GM23338 (cell line): ENCODE results near the gene KCNIP2. TPM values are rescaled to one million over a fixed set of nuclear protein-coding genes. Genes with fewer than 3 reads are reported as not detected.

Experiments used
- ATAC-seq: fragments of 200-7000 bp; cut with Tn5 transposase; 3 replicates; pipeline ENCODE4 v1.9.1; 2020
- DNase-seq: peaks from one replicate; pipeline ENCODE4 v3.0.0-alpha.2; 2015; ENCODE audit warnings: low spot score
- H2AFZ ChIP-seq: fragments of 200-600 bp; sonication (generic); 2 replicates; pipeline ENCODE4 v1.8.0; 2016; ENCODE audit warnings: antibody characterized with exemption, mild to moderate bottlenecking, moderate library complexity
- H3F3A ChIP-seq: fragments of 200-600 bp; sonication (generic); replicated peaks from 2 replicates; pipeline ENCODE4 v1.8.0; 2017; ENCODE audit warnings: antibody characterized with exemption, mixed run types, low read depth
- H3K27ac ChIP-seq: fragments of 200-600 bp; sonication (generic); 2 replicates; pipeline ENCODE4 v1.6.1; 2016; ENCODE audit warnings: low read depth
- H3K27me3 ChIP-seq: fragments of 200-600 bp; sonication (generic); 2 replicates; pipeline ENCODE4 v1.8.0; 2016; ENCODE audit warnings: mild to moderate bottlenecking, mixed run types, moderate library complexity; ENCODE audit not compliant: insufficient read depth
- H3K36me3 ChIP-seq: fragments of 200-600 bp; sonication (generic); 2 replicates; pipeline ENCODE4 v1.8.0; 2016; ENCODE audit warnings: mild to moderate bottlenecking; ENCODE audit not compliant: insufficient read depth
- H3K4me1 ChIP-seq: fragments of 200-600 bp; sonication (generic); 2 replicates; pipeline ENCODE4 v1.8.0; 2016; ENCODE audit warnings: mild to moderate bottlenecking, moderate library complexity; ENCODE audit not compliant: insufficient read depth
- H3K4me2 ChIP-seq: fragments of 200-600 bp; sonication (generic); 2 replicates; pipeline ENCODE4 v1.7.1; 2017; ENCODE audit warnings: mixed run types
- H3K4me3 ChIP-seq: fragments of 200-600 bp; sonication (generic); 2 replicates; pipeline ENCODE4 v1.6.1; 2016; ENCODE audit warnings: mixed run types
- H3K79me2 ChIP-seq: fragments of 200-600 bp; sonication (generic); replicated peaks from 2 replicates; pipeline ENCODE4 v1.8.0; 2017; ENCODE audit warnings: mild to moderate bottlenecking; ENCODE audit not compliant: insufficient read depth
- H3K9me2 ChIP-seq: fragments of 200-600 bp; sonication (generic); 2 replicates; pipeline ENCODE4 v1.8.0; 2017; ENCODE audit not compliant: insufficient read depth
- H4K20me1 ChIP-seq: fragments of 200-600 bp; sonication (generic); replicated peaks from 2 replicates; pipeline ENCODE4 v1.8.0; 2017; ENCODE audit warnings: mild to moderate bottlenecking; ENCODE audit not compliant: insufficient read depth
- H3K27ac Mint-ChIP-seq: 2 replicates; pipeline ENCODE4 v1.8.0; 2020; ENCODE audit warnings: inconsistent platforms, mild to moderate bottlenecking, moderate library complexity, mixed read lengths
- H3K27me3 Mint-ChIP-seq: 3 replicates; pipeline ENCODE4 v1.8.0; 2022; ENCODE audit warnings: low read depth, mild to moderate bottlenecking, moderate library complexity, mixed read lengths, inconsistent platforms; ENCODE audit not compliant: insufficient read depth, poor library complexity
- H3K36me3 Mint-ChIP-seq: 3 replicates; pipeline ENCODE4 v1.8.0; 2021; ENCODE audit warnings: low read depth, mild to moderate bottlenecking, inconsistent platforms, moderate library complexity, mixed read lengths
- H3K4me1 Mint-ChIP-seq: 3 replicates; pipeline ENCODE4 v1.8.0; 2020; ENCODE audit warnings: mild to moderate bottlenecking, inconsistent platforms, mixed read lengths
- H3K4me3 Mint-ChIP-seq: 3 replicates; pipeline ENCODE4 v1.8.0; 2021; ENCODE audit warnings: moderate library complexity, mild to moderate bottlenecking, inconsistent platforms, mixed read lengths
- H3K9me3 Mint-ChIP-seq: 3 replicates; pipeline ENCODE4 v1.8.0; 2020; ENCODE audit warnings: moderate library complexity, mild to moderate bottlenecking, inconsistent platforms, mixed read lengths
- EZH2phosphoT487 ChIP-seq: fragments of 200-600 bp; sonication (generic); IDR thresholded peaks from one replicate; pipeline ENCODE4 v1.8.1; 2018; ENCODE audit warnings: antibody characterized with exemption; ENCODE audit not compliant: unreplicated experiment
- STAT1 ChIP-seq: IDR thresholded peaks from one replicate; pipeline ENCODE4 v1.6.1; 2016; ENCODE audit warnings: antibody characterized with exemption; ENCODE audit not compliant: unreplicated experiment
- ZNF114 ChIP-seq: fragments of 250-450 bp; sonication (Bioruptor Pico); IDR thresholded peaks from 2 replicates; pipeline ENCODE4 v1.5.0; 2020; ENCODE audit warnings: mild to moderate bottlenecking, moderate library complexity
- ZNF331 ChIP-seq: fragments of 250-450 bp; sonication (Bioruptor Pico); IDR thresholded peaks from 2 replicates; pipeline ENCODE4 v1.5.0; 2020; ENCODE audit warnings: low read depth, mild to moderate bottlenecking, moderate library complexity
- polyA plus RNA-seq: library from polyadenylated mRNA; unstranded; fragments of >200 nt; fragmentation: Nextera tagmentation; extraction: Ambion mirVana; gene quantifications from 2 replicates; pipeline ENCODE4 v1.2.1, GENCODE V29; 2016
- total RNA-seq: library from RNA; depleted of rRNA; stranded (reverse); fragments of >200 nt; shearing (Covaris generic); gene quantifications from 2 replicates; pipeline ENCODE4 v1.2.3, GENCODE V29; 2014
- TF ChIP-seq, protein P1 (sequence below): fragments of 250-450 bp; sonication (Bioruptor Pico); IDR thresholded peaks from 2 replicates; pipeline ENCODE4 v1.5.0; 2020; ENCODE audit warnings: mild to moderate bottlenecking, moderate library complexity
- TF ChIP-seq, protein P2 (sequence below): IDR thresholded peaks from 2 replicates; pipeline ENCODE4 v1.6.1; 2016; ENCODE audit warnings: antibody characterized with exemption

The KCNIP2 gene
- total and polyA plus RNA-seq, 2 experiments from 2014 or later, result 2.2 to 2.6 TPM

DNA sequence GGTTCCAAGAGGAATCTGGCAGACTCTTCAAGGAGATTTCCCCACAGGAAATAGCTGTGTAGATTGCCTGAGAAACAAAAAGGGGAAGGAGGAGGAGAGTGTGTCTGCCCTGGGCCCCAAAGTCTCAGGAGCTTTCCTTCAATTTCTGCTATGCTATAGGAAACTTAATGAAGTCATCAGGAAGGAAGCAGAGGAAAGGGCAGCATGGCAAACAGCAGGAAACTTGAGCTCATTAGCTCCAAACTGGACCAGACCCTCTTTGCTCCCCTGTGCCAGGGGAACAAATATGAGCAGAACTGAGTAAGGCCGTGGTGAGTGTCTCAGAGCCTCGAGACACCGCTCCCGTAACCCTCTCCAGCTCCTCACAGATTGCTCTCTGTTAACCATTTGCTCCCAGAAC is 4.8 kb upstream of the KCNIP2 start (continued):
- TF ChIP-seq, protein P1, sequence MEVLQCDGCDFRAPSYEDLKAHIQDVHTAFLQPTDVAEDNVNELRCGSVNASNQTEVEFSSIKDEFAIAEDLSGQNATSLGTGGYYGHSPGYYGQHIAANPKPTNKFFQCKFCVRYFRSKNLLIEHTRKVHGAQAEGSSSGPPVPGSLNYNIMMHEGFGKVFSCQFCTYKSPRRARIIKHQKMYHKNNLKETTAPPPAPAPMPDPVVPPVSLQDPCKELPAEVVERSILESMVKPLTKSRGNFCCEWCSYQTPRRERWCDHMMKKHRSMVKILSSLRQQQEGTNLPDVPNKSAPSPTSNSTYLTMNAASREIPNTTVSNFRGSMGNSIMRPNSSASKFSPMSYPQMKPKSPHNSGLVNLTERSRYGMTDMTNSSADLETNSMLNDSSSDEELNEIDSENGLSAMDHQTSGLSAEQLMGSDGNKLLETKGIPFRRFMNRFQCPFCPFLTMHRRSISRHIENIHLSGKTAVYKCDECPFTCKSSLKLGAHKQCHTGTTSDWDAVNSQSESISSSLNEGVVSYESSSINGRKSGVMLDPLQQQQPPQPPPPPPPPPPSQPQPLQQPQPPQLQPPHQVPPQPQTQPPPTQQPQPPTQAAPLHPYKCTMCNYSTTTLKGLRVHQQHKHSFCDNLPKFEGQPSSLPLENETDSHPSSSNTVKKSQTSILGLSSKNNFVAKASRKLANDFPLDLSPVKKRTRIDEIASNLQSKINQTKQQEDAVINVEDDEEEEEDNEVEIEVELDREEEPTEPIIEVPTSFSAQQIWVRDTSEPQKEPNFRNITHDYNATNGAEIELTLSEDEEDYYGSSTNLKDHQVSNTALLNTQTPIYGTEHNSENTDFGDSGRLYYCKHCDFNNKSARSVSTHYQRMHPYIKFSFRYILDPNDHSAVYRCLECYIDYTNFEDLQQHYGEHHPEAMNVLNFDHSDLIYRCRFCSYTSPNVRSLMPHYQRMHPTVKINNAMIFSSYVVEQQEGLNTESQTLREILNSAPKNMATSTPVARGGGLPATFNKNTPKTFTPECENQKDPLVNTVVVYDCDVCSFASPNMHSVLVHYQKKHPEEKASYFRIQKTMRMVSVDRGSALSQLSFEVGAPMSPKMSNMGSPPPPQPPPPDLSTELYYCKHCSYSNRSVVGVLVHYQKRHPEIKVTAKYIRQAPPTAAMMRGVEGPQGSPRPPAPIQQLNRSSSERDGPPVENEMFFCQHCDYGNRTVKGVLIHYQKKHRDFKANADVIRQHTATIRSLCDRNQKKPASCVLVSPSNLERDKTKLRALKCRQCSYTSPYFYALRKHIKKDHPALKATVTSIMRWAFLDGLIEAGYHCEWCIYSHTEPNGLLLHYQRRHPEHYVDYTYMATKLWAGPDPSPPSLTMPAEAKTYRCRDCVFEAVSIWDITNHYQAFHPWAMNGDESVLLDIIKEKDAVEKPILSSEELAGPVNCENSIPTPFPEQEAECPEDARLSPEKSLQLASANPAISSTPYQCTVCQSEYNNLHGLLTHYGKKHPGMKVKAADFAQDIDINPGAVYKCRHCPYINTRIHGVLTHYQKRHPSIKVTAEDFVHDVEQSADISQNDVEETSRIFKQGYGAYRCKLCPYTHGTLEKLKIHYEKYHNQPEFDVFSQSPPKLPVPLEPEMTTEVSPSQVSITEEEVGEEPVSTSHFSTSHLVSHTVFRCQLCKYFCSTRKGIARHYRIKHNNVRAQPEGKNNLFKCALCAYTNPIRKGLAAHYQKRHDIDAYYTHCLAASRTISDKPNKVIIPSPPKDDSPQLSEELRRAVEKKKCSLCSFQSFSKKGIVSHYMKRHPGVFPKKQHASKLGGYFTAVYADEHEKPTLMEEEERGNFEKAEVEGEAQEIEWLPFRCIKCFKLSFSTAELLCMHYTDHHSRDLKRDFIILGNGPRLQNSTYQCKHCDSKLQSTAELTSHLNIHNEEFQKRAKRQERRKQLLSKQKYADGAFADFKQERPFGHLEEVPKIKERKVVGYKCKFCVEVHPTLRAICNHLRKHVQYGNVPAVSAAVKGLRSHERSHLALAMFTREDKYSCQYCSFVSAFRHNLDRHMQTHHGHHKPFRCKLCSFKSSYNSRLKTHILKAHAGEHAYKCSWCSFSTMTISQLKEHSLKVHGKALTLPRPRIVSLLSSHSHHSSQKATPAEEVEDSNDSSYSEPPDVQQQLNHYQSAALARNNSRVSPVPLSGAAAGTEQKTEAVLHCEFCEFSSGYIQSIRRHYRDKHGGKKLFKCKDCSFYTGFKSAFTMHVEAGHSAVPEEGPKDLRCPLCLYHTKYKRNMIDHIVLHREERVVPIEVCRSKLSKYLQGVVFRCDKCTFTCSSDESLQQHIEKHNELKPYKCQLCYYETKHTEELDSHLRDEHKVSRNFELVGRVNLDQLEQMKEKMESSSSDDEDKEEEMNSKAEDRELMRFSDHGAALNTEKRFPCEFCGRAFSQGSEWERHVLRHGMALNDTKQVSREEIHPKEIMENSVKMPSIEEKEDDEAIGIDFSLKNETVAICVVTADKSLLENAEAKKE (CRISPR knock-in tag), result no peak
- TF ChIP-seq EZH2phosphoT487, result no peak

DNA sequence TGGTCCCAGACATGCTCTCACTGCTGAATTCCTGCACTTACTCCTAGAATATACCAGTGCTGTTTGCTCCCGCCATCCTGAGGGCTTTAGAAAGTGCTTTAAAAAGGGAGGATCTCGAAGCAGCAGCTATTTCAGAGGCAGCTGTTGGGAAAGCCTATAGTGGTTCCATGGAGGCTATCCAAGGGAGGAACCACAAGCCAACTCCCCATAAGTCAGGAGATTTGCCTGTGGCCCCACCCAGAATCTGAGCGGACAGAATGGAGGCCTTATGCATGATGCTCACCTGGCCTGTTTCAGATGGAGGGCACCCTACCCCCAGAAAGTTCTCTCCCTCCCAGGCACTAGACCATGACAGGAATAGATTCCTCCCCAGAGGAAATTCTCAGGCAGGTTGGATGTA is 2.3 kb upstream of the KCNIP2 start:
- Histone ChIP-seq H3K79me2 (no peaks in the 10 kb centered on the region), H3K4me1 (peaks cover 12% of the 10 kb centered on the region), H2AFZ (no peak overlapping the region), H3K27ac (no peak overlapping the region), H3F3A (peaks cover 9% of the 10 kb centered on the region; the same call in 1 of the 2 replicates), H3K4me3 (no peak overlapping the region), H4K20me1 (peaks cover 11% of the 10 kb centered on the region; the same call in 1 of the 2 replicates), H3K36me3 (no peaks in the 10 kb centered on the region), H3K27me3 (peaks cover 19% of the 10 kb centered on the region), H3K4me2 (no peak overlapping the region), H3K9me2 (no peaks in the 10 kb centered on the region; the same call in 1 of the 2 replicates)
- no peak for ATAC-seq
- DNase-seq, result no peak
- H3K36me3 Mint-ChIP-seq, result no peaks in the 10 kb centered on the region
- H3K27ac Mint-ChIP-seq, result no peak overlapping the region
- no peak overlapping the region for H3K4me3 Mint-ChIP-seq
- H3K27me3 Mint-ChIP-seq, result peaks cover 37% of the 10 kb centered on the region
- peaks cover 50% of the 10 kb centered on the region for H3K4me1 Mint-ChIP-seq
- no peaks in the 10 kb centered on the region; the same call in 2 of the 3 replicates for H3K9me3 Mint-ChIP-seq
- TF ChIP-seq, protein P1 (CRISPR knock-in tag), result no peak
- TF ChIP-seq, protein P2, sequence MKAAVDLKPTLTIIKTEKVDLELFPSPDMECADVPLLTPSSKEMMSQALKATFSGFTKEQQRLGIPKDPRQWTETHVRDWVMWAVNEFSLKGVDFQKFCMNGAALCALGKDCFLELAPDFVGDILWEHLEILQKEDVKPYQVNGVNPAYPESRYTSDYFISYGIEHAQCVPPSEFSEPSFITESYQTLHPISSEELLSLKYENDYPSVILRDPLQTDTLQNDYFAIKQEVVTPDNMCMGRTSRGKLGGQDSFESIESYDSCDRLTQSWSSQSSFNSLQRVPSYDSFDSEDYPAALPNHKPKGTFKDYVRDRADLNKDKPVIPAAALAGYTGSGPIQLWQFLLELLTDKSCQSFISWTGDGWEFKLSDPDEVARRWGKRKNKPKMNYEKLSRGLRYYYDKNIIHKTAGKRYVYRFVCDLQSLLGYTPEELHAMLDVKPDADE, result no peak
- TF ChIP-seq EZH2phosphoT487 (no peak), ZNF114 (no peak), STAT1 (no peak), ZNF331 (CRISPR knock-in tag) (no peak)
